AG04450 (cell line): ENCODE measurements around the gene CRYBG2. TPM values are rescaled to one million over a fixed set of nuclear protein-coding genes. Genes with fewer than 3 reads are reported as not detected.

Experiments
- CTCF ChIA-PET: fragments of 300-600, 350-600 bp; formaldehyde crosslinking; extraction: SDS; loops from one replicate; lab custom pipeline; 2022; ENCODE audit warnings: antibody characterized with exemption, inconsistent platforms; lab: Charles Lee
- POLR2A ChIA-PET: fragments of 350-600 bp; formaldehyde crosslinking; extraction: SDS; loops from one replicate; lab custom pipeline; 2021; ENCODE audit warnings: antibody characterized with exemption, inconsistent platforms; lab: Yijun Ruan, JAX
- DNase-seq: peaks from one replicate; pipeline ENCODE4 v3.0.0-alpha.2; 2011; ENCODE audit warnings: low read depth, low spot score
- H3K27ac ChIP-seq: one replicate; pipeline ENCODE4 v1.5.1; 2012; ENCODE audit warnings: low read depth, low read length, control low read depth
- H3K27me3 ChIP-seq: one replicate; pipeline ENCODE4 v1.6.0; 2012; ENCODE audit warnings: low read length; ENCODE audit not compliant: control insufficient read depth, insufficient read depth
- H3K4me3 ChIP-seq: 2 replicates; pipeline ENCODE4 v1.5.1; 2011; ENCODE audit warnings: mild to moderate bottlenecking, low read depth, low read length, control low read depth
- H3K9me3 ChIP-seq: 2 replicates; pipeline ENCODE4 v1.5.1; 2012; ENCODE audit warnings: low read length; ENCODE audit not compliant: control insufficient read depth, insufficient read depth
- CTCF ChIP-seq: IDR thresholded peaks from 2 replicates; pipeline ENCODE4 v1.5.1; 2011; ENCODE audit warnings: low read depth, low read length, control low read depth, inconsistent platforms
- polyA plus RNA-seq: library from polyadenylated mRNA; depleted of rRNA; stranded (reverse); fragments of >200 nt; gene quantifications from 2 replicates; pipeline ENCODE4 v1.2.3, GENCODE V29; 2011

CRYBG2 gene
- polyA plus RNA-seq, 1 experiment, result not detected

GRCh38 chr1:26291939-26292338 is 62.0 kb downstream of the CRYBG2 start:
- CTCF ChIA-PET, result interaction anchor here (1.6 to 1.7 kb wide), 2 partner anchors 30 to 58 kb away, joined by 3 to 5 read pairs; partner anchors contain the start of gene CEP85
- Histone ChIP-seq H3K4me3 (no peak overlapping the region), H3K27me3 (no peaks in the 10 kb centered on the region), H3K27ac (no peak overlapping the region), H3K9me3 (no peaks in the 10 kb centered on the region)
- POLR2A ChIA-PET, result no interaction called here
- TF ChIP-seq CTCF, result no peak
- no peak for DNase-seq

- no peaks in the 10 kb centered on the region for H3K27me3 ChIP-seq
- no peak for DNase-seq
- H3K27ac ChIP-seq, result no peak overlapping the region
- ChIA-PET POLR2A (no interaction called here), CTCF (no interaction called here)
- no peak overlapping the region for H3K4me3 ChIP-seq
- no peaks in the 10 kb centered on the region for H3K9me3 ChIP-seq
- TF ChIP-seq CTCF, result no peak
These were observed 62.5 kb downstream of the CRYBG2 start for GRCh38 chr1:26291433-26291832.

GRCh38 chr1:26290882-26291261 is 63.1 kb downstream of the CRYBG2 start:
- ChIA-PET CTCF (no interaction called here), POLR2A (no interaction called here)
- Histone ChIP-seq H3K4me3 (no peak overlapping the region), H3K27ac (no peak overlapping the region), H3K27me3 (no peaks in the 10 kb centered on the region), H3K9me3 (no peaks in the 10 kb centered on the region)
- DNase-seq, result no peak
- TF ChIP-seq CTCF, result no peak

- Histone ChIP-seq H3K27me3 (no peaks in the 10 kb centered on the region), H3K9me3 (no peaks in the 10 kb centered on the region; the same call in 1 of the 2 replicates), H3K27ac (no peak overlapping the region), H3K4me3 (no peak overlapping the region)
- no peak for TF ChIP-seq CTCF
- ChIA-PET POLR2A (no interaction called here), CTCF (no interaction called here)
- no peak for DNase-seq
These were observed 63.6 kb downstream of the CRYBG2 start for GRCh38 chr1:26290122-26290881.

GRCh38 chr1:26289158-26290059 is 64.5 kb downstream of the CRYBG2 start:
- Histone ChIP-seq H3K27me3 (no peaks in the 10 kb centered on the region), H3K4me3 (no peak overlapping the region), H3K9me3 (no peaks in the 10 kb centered on the region; the same call in 1 of the 2 replicates), H3K27ac (no peak overlapping the region)
- no peak for TF ChIP-seq CTCF
- POLR2A ChIA-PET, result no interaction called here
- CTCF ChIA-PET, result interaction anchor here (0.7 to 1.3 kb wide), 4 partner anchors 14 to 128 kb away, joined by 3 to 6 read pairs (median 4); partner anchors contain the start of gene CEP85
- DNase-seq, result no peak
